ENCODE data around the gene IRAK1. TPM values are rescaled to one million over a fixed set of nuclear protein-coding genes. Genes with fewer than 3 reads are reported as not detected.

Gene IRAK1
- total RNA-seq, 1 donor: 99.5 TPM

DNA sequence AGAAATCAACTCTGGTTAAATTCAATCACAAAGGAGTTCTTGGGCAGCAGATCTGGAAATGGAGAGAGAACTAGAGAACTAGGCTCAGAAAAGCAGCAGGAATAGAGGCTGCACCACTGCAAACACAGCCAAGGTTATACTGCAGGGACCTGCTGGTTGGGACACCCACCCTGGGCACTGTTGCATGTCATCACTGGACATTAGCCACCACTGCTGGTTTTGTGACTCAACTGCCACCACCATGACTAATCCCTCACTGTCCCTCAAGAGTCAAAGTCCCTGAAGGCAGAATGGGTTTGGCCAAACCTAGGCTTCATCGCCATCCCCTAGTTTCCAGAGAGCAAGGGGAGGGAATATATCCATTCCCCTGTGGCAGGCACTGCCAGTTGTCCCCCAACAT is 38.1 kb upstream of the IRAK1 start:
- Histone ChIP-seq H3K79me2 (ENCODE audit: insufficient read depth, low read length) (peaks cover 87% of the 10 kb centered on the region), H4K20me1 (ENCODE audit: insufficient read depth, low read length) (peaks cover 38% of the 10 kb centered on the region), H3K9me3 (ENCODE audit: low read depth, low read length) (no peaks in the 10 kb centered on the region), H3K27ac (ENCODE audit: low read depth, low read length) (no peak overlapping the region), H3K4me2 (ENCODE audit: insufficient read depth, low read length) (no peak overlapping the region), H3K36me3 (ENCODE audit: insufficient read depth, low read length) (no peaks in the 10 kb centered on the region), H2AFZ (ENCODE audit: low read length) (no peak overlapping the region), H3K27me3 (ENCODE audit: insufficient read depth, low read length) (no peaks in the 10 kb centered on the region), H3K4me1 (ENCODE audit: insufficient read depth, low read length) (peaks cover 13% of the 10 kb centered on the region), H3K4me3 (ENCODE audit: insufficient read depth, low read length) (no peak overlapping the region)
- TF ChIP-seq, protein P1, sequence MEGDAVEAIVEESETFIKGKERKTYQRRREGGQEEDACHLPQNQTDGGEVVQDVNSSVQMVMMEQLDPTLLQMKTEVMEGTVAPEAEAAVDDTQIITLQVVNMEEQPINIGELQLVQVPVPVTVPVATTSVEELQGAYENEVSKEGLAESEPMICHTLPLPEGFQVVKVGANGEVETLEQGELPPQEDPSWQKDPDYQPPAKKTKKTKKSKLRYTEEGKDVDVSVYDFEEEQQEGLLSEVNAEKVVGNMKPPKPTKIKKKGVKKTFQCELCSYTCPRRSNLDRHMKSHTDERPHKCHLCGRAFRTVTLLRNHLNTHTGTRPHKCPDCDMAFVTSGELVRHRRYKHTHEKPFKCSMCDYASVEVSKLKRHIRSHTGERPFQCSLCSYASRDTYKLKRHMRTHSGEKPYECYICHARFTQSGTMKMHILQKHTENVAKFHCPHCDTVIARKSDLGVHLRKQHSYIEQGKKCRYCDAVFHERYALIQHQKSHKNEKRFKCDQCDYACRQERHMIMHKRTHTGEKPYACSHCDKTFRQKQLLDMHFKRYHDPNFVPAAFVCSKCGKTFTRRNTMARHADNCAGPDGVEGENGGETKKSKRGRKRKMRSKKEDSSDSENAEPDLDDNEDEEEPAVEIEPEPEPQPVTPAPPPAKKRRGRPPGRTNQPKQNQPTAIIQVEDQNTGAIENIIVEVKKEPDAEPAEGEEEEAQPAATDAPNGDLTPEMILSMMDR (IDR thresholded peaks at IDR 0.05; ENCODE audit: extremely low read depth, low read depth, low read length): no peak
- no peak for DNase-seq (ENCODE audit: insufficient read length, low spot score, missing footprints)

DNA sequence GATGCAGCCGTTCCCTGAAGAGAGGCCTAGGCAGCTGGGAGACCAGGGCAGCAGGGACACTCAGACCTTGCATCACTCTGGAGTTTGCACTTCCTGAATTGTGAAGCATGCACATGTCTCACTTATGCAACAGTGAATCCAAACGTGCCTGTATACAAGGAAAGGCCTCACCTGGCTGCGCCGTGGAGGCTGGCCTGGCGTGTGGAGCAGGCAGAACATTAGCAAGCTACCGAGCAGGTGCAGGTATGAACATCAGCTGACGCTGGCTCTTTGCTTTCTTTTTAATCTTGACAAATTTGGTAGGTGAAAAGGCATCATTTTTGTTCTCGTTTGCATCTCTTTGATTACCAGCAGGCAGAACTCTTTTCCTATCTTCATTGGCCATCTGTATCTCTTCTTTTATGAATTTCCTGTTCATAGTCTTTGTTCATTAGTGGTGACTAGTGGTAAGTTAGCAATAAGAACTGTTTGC is 37.1 kb upstream of the IRAK1 start:
- peaks cover 37% of the 10 kb centered on the region for H4K20me1 ChIP-seq (ENCODE audit: insufficient read depth, low read length)
- peaks cover 83% of the 10 kb centered on the region for H3K79me2 ChIP-seq (ENCODE audit: insufficient read depth, low read length)
- TF ChIP-seq, protein P1 (IDR thresholded peaks at IDR 0.05; ENCODE audit: extremely low read depth, low read depth, low read length): no peak
- H3K36me3 ChIP-seq (ENCODE audit: insufficient read depth, low read length): no peaks in the 10 kb centered on the region
- H3K27me3 ChIP-seq (ENCODE audit: insufficient read depth, low read length): no peaks in the 10 kb centered on the region
- H2AFZ ChIP-seq (ENCODE audit: low read length): no peak overlapping the region
- no peaks in the 10 kb centered on the region for H3K9me3 ChIP-seq (ENCODE audit: low read depth, low read length)
- H3K4me1 ChIP-seq (ENCODE audit: insufficient read depth, low read length): peaks cover 13% of the 10 kb centered on the region
- H3K4me2 ChIP-seq (ENCODE audit: insufficient read depth, low read length): no peak overlapping the region
- no peak overlapping the region for H3K4me3 ChIP-seq (ENCODE audit: insufficient read depth, low read length)
- H3K27ac ChIP-seq (ENCODE audit: low read depth, low read length): no peak overlapping the region
- DNase-seq (ENCODE audit: insufficient read length, low spot score, missing footprints): no peak

DNA sequence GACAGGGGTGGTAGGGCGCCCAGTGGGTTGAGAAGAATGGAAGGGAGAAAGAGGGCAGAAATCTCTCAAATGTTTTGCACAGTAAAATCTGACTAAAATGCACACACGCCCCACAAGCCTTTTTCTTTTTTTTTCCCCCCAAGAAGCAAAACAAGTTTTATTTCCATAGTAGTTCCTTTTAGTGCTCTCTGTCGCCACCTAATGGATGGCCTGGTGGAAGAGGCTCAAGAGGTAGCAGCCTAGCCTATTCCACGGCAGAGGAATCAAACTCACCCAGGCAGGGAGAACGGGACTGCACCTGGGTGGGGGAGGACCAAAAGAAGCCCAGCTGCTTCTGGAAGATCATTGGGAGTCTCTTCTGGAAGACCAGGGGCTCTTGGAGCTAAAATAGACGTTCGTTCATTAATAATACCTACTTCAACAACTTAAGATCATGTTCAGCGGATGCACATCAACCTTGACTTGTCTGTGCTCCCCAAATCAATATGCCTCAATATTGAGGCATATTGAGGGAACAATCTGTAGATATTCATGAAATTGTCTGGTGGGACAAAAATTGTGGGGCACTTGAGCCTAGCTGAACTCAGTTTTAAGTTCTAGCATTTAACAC is 31.6 kb upstream of the IRAK1 start:
- TF ChIP-seq, protein P1 (IDR thresholded peaks at IDR 0.05; ENCODE audit: extremely low read depth, low read depth, low read length): peak; percentile 84
- no peak for DNase-seq (ENCODE audit: insufficient read length, low spot score, missing footprints)
- H3K36me3 ChIP-seq (ENCODE audit: insufficient read depth, low read length): no peaks in the 10 kb centered on the region
- peaks cover 14% of the 10 kb centered on the region for H4K20me1 ChIP-seq (ENCODE audit: insufficient read depth, low read length)
- no peak overlapping the region for H3K4me3 ChIP-seq (ENCODE audit: insufficient read depth, low read length)
- H3K79me2 ChIP-seq (ENCODE audit: insufficient read depth, low read length): peaks cover 73% of the 10 kb centered on the region
- H3K9me3 ChIP-seq (ENCODE audit: low read depth, low read length): no peaks in the 10 kb centered on the region
- H3K4me1 ChIP-seq (ENCODE audit: insufficient read depth, low read length): peaks cover 22% of the 10 kb centered on the region
- H3K27me3 ChIP-seq (ENCODE audit: insufficient read depth, low read length): no peaks in the 10 kb centered on the region
- H3K4me2 ChIP-seq (ENCODE audit: insufficient read depth, low read length): no peak overlapping the region
- H3K27ac ChIP-seq (ENCODE audit: low read depth, low read length): peak overlapping the region; percentile 47
- H2AFZ ChIP-seq (ENCODE audit: low read length): no peak overlapping the region

DNA sequence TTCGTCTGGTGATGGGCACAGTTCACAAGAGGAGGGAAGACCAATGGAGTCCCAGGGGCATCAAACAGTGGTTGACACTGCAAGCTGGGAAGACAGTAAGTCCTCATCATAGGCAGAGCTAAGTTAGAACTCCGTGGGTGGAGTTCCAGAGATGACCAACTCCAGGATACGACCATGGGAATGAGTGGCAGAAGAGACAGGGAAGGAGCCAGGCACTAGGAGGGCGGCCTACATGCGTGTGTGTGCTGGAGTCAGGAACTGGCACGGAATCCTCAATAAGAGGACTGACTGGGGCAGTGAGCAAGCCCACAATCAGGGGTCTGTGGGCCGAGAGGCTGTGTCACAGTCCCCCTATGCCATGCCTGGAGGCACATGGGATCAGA is 30.4 kb upstream of the IRAK1 start:
- no peaks in the 10 kb centered on the region for H3K27me3 ChIP-seq (ENCODE audit: insufficient read depth, low read length)
- H3K4me3 ChIP-seq (ENCODE audit: insufficient read depth, low read length): no peak overlapping the region
- peaks cover 14% of the 10 kb centered on the region for H4K20me1 ChIP-seq (ENCODE audit: insufficient read depth, low read length)
- DNase-seq (ENCODE audit: insufficient read length, low spot score, missing footprints): no peak
- H2AFZ ChIP-seq (ENCODE audit: low read length): no peak overlapping the region
- H3K9me3 ChIP-seq (ENCODE audit: low read depth, low read length): no peaks in the 10 kb centered on the region
- H3K79me2 ChIP-seq (ENCODE audit: insufficient read depth, low read length): peaks cover 65% of the 10 kb centered on the region
- H3K4me1 ChIP-seq (ENCODE audit: insufficient read depth, low read length): peaks cover 29% of the 10 kb centered on the region
- H3K4me2 ChIP-seq (ENCODE audit: insufficient read depth, low read length): no peak overlapping the region
- TF ChIP-seq, protein P1 (IDR thresholded peaks at IDR 0.05; ENCODE audit: extremely low read depth, low read depth, low read length): no peak
- H3K36me3 ChIP-seq (ENCODE audit: insufficient read depth, low read length): no peaks in the 10 kb centered on the region
- peak overlapping the region; percentile 47 for H3K27ac ChIP-seq (ENCODE audit: low read depth, low read length)
